T1000 (cell line): ENCODE measurements around the gene KIAA1217.

Source experiments
- DNase-seq: peaks from one replicate; lab custom pipeline; 2025; ENCODE audit warnings: mixed read lengths; lab: John Stamatoyannopoulos, UW

Gene KIAA1217

GRCh38 chr10:24501056-24501711 lies 292.2 kb downstream of the KIAA1217 start:
- no peak for DNase-seq

GRCh38 chr10:24502006-24502405 lies 293.1 kb downstream of the KIAA1217 start:
- no peak for DNase-seq

GRCh38 chr10:24502801-24503460 lies 294.0 kb downstream of the KIAA1217 start:
- DNase-seq = no peak

- DNase-seq = no peak
These were observed 294.8 kb downstream of the KIAA1217 start for GRCh38 chr10:24503461-24504320.

GRCh38 chr10:24505759-24506158 lies 296.8 kb downstream of the KIAA1217 start:
- DNase-seq = no peak

GRCh38 chr10:24513155-24513554 lies 304.2 kb downstream of the KIAA1217 start:
- no peak for DNase-seq

- DNase-seq = no peak
These were observed 306.5 kb downstream of the KIAA1217 start for GRCh38 chr10:24515481-24515880.

GRCh38 chr10:24518411-24518810 lies 309.5 kb downstream of the KIAA1217 start:
- no peak for DNase-seq

GRCh38 chr10:24518981-24519597 lies 310.2 kb downstream of the KIAA1217 start:
- peak; percentile 15 for DNase-seq

- DNase-seq = no peak
These were observed 311.0 kb downstream of the KIAA1217 start for GRCh38 chr10:24519950-24520349.

GRCh38 chr10:24524314-24524713 lies 315.4 kb downstream of the KIAA1217 start:
- DNase-seq = no peak

- no peak for DNase-seq
These were observed 317.2 kb downstream of the KIAA1217 start for GRCh38 chr10:24526085-24526649.

GRCh38 chr10:24528946-24529345 lies 320.0 kb downstream of the KIAA1217 start:
- DNase-seq = no peak

GRCh38 chr10:24531439-24531838 lies 322.5 kb downstream of the KIAA1217 start:
- no peak for DNase-seq

GRCh38 chr10:24533981-24534380 lies 325.0 kb downstream of the KIAA1217 start:
- no peak for DNase-seq

GRCh38 chr10:24536636-24537035 lies 327.7 kb downstream of the KIAA1217 start:
- DNase-seq = no peak

GRCh38 chr10:24541239-24541753 lies 332.4 kb downstream of the KIAA1217 start:
- DNase-seq = no peak

GRCh38 chr10:24542314-24543270 lies 333.7 kb downstream of the KIAA1217 start:
- DNase-seq = no peak

- DNase-seq = no peak
These were observed 335.8 kb downstream of the KIAA1217 start for GRCh38 chr10:24544776-24545175.

GRCh38 chr10:24545585-24545984 lies 336.6 kb downstream of the KIAA1217 start:
- DNase-seq = no peak

- DNase-seq = no peak
These were observed 341.7 kb downstream of the KIAA1217 start for GRCh38 chr10:24550680-24551079.
